Stimulated activated naive B cell treated with anti-CD40 and anti-IgM and Interleukin-4, amounts not matched to agents 10 μg/mL and 1 μg/mL and 100 μg/mL, for 72 hours (primary cell): Measurements from ENCODE around the gene HSPB8.
"Not testable (repeated sequence)": the region's sequence is repeated elsewhere in the genome, so short reads cannot be mapped to it uniquely, and the experiment has no call there.

ENCODE experiments used
- ATAC-seq, 2 donors: fragments of 150-1000 bp; cut with Tn5 transposase; replicated peaks; 2 replicates each; pipeline ENCODE4 v1.10.0; 2021; ENCODE audit warnings: moderate library complexity in 1 of 2
- DNase-seq: peaks from one replicate; pipeline ENCODE4 v3.0.0; 2021
- H3K27ac Mint-ChIP-seq: one replicate; pipeline ENCODE4 v1.8.0; 2022; ENCODE audit warnings: mild to moderate bottlenecking, mixed read lengths
- H3K27me3 Mint-ChIP-seq, 2 donors: one replicate each; pipeline ENCODE4 v1.8.0; 2022; ENCODE audit warnings: mixed read lengths in 2 of 2
- H3K36me3 Mint-ChIP-seq, 2 donors: one replicate each; pipeline ENCODE4 v1.8.0; 2022; ENCODE audit warnings: mixed read lengths in 2 of 2, mild to moderate bottlenecking in 1 of 2
- H3K4me1 Mint-ChIP-seq, 2 donors: one replicate each; pipeline ENCODE4 v1.8.0; 2022; ENCODE audit warnings: mixed read lengths in 2 of 2, mild to moderate bottlenecking in 1 of 2
- H3K4me3 Mint-ChIP-seq, 2 donors: one replicate each; pipeline ENCODE4 v1.8.0; 2022; ENCODE audit warnings: mild to moderate bottlenecking in 2 of 2, mixed read lengths in 2 of 2, moderate library complexity in 1 of 2
- H3K9me3 Mint-ChIP-seq, 2 donors: one replicate each; pipeline ENCODE4 v1.8.0; 2022; ENCODE audit warnings: mixed read lengths in 2 of 2, mild to moderate bottlenecking in 1 of 2

HSPB8 gene

DNA sequence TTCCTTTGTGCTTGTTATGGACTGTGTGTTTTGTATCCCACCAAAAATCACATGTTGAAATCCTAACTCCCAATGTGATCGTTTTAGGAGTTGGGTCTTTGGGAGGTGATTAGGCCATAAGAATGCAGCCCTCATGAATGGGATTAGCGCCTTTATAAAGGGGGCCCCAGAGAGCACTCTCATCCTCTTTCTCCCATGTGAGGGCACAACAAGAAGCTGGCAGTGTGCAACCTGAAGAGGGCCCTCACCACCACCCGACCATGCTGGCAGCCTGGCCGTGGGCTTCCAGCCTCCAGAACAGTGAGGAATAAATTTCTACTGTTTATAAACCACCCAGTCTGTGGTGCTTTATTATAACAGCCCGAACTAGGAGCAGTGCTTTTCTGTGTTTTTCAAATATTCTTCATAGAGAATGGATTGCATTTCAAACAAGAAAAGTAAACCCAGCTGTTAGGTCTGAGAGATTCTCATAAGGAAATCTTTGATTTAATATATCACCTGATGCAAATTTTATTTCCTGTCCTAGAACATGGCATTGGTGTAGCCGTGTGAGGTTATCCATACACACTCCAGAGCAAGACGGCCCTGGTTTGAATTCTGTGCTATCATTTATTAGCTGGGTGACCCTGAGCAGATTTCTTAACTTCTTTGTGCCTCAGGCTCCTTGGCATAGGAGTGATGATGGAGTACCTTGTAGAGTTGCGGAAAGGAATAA is 27.8 kb downstream of the HSPB8 start:
- DNase-seq (no peak), ATAC-seq (no peak)
- H3K4me1 Mint-ChIP-seq: no peaks in the 10 kb centered on the region
- no peak overlapping the region for H3K4me3 Mint-ChIP-seq
- no peak overlapping the region for H3K27ac Mint-ChIP-seq
- peaks cover 0 to 1% of the 10 kb centered on the region in 2 donors for H3K9me3 Mint-ChIP-seq
- H3K27me3 Mint-ChIP-seq: peaks cover 0 to 19% of the 10 kb centered on the region in 2 donors
- H3K36me3 Mint-ChIP-seq: no peaks in the 10 kb centered on the region

DNA sequence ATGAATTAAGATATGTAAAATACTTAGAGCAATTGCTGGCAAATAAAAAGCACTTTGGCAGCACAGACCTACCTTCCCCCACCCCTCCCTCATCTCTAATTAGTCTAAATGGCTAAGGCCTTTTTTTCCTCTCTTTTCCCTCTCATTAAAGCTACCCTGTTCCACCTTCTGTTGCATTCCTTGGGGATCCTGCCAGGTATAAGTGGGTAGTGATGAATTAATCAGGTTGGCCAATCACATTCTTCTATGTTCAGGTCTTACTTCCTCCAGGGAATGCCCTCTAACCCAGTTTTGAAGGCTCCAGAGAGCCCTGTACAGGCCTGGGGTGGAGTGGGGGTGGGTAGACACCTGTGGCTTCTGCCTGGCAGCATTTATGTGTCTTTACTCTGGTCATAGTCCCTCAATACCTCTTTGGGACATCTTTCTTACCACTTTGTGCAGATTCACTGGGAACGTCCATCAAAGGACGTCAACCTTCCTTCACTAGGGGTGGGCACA is 28.4 kb downstream of the HSPB8 start:
- Mint-ChIP-seq H3K27ac (no peak overlapping the region), H3K27me3 (peaks cover 0 to 19% of the 10 kb centered on the region in 2 donors), H3K9me3 (peaks cover 0 to 1% of the 10 kb centered on the region in 2 donors), H3K4me1 (no peaks in the 10 kb centered on the region), H3K4me3 (no peak overlapping the region), H3K36me3 (no peaks in the 10 kb centered on the region)
- no peak for ATAC-seq
- no peak for DNase-seq

DNA sequence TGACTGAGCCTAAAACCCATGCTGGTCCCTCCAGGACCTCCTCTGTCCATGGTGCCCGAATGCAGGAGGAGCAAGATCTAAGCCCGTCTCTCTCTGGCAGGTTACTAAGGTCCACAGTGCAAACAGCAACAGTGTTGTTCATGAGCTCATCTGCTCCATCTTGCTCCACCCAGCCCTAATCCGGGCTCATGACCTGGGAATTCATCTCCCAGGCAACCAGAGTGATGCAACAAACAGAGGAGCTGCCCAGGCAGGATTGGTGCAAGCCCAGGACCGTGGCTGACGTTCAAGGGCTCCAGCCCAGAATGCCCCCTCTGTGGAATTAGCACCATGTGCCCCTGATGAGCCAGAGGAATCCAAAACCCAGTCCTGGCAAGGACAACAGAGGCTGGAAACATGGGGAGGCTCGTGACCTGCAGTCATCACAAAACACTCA is 29.9 kb downstream of the HSPB8 start:
- DNase-seq: no peak
- Mint-ChIP-seq H3K27me3 (peaks cover 0 to 9% of the 10 kb centered on the region in 2 donors), H3K9me3 (peaks cover 0 to 1% of the 10 kb centered on the region in 2 donors)

DNA sequence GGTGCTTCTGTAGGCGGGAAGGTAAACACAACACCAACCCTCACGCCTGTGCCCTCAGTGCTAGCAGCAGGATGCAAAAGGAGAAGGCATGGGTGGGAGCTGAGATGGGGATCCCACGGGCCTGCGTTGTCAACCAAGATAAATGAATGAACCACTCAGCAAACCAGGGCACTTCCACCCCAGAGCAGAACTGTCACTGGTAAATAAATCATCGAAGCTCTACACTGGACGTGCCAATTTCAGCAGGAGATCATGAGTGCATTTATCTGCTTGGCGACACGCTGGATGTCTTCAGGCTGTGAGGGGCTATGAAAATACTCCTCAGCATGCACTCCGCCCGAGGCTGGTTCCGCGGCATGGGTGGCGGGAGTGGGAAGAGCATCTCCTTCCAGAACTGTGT is 33.2 kb downstream of the HSPB8 start:
- H3K4me3 Mint-ChIP-seq: no peak overlapping the region
- H3K27ac Mint-ChIP-seq: no peak overlapping the region
- DNase-seq (no peak), ATAC-seq (no peak)
- H3K9me3 Mint-ChIP-seq: peaks cover 0 to 3% of the 10 kb centered on the region in 2 donors
- no peaks in the 10 kb centered on the region for H3K36me3 Mint-ChIP-seq
- no peaks in the 10 kb centered on the region for H3K4me1 Mint-ChIP-seq
- peaks cover 0 to 9% of the 10 kb centered on the region in 2 donors for H3K27me3 Mint-ChIP-seq

More for the DNA sequence above, 29.9 kb downstream of the HSPB8 start:
- H3K4me3 Mint-ChIP-seq: no peak overlapping the region
- no peaks in the 10 kb centered on the region for H3K36me3 Mint-ChIP-seq
- H3K4me1 Mint-ChIP-seq: no peaks in the 10 kb centered on the region
- H3K27ac Mint-ChIP-seq: no peak overlapping the region
- ATAC-seq: no peak

DNA sequence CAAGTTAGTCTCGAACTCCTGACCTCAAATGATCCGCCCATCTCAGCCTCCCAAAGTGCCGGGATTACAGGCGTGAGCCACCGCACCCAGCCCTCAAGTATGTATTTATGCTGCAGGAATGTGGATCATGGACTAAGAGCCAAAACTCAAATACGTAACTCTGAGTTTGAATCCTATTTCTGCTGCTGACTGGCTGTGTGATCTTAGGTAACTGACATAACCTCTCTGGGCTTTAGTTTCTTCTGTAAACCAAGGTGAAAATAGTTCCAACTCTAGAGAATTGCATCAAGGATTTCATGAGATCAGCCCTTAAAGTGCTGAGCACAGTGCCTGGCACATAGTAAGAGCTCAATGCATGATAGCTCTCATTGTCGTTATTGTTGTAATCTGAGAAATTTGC is 37.4 kb downstream of the HSPB8 start:
- Mint-ChIP-seq H3K36me3 (no peaks in the 10 kb centered on the region), H3K9me3 (peaks cover 0 to 2% of the 10 kb centered on the region in 2 donors), H3K4me1 (no peaks in the 10 kb centered on the region), H3K27ac (no peak overlapping the region), H3K4me3 (no peak overlapping the region), H3K27me3 (no peaks in the 10 kb centered on the region)
- DNase-seq (no peak), ATAC-seq (no peak)

DNA sequence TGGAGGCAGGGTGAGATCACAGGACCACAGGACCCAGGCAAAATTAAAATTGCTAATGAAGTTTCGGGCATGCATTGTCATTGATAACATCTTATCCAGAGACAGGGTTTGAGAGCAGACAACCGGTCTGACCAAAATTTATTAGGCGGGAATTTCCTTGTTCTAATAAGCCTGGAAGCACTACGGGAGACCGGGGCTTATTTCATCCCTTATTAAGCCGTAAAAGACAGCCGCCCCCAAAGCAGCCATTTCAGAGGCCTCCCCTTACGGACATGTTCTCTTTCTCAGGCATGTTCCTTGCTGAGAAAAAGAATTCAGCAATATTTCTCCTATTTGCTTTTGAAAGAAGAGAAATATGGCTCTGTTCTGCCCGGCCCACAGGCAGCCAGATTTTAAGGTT is 40.1 kb downstream of the HSPB8 start:
- not testable (repeated sequence) for H3K9me3 Mint-ChIP-seq, H3K27me3 Mint-ChIP-seq, H3K4me1 Mint-ChIP-seq, H3K36me3 Mint-ChIP-seq, DNase-seq, ATAC-seq, H3K27ac Mint-ChIP-seq, H3K4me3 Mint-ChIP-seq

DNA sequence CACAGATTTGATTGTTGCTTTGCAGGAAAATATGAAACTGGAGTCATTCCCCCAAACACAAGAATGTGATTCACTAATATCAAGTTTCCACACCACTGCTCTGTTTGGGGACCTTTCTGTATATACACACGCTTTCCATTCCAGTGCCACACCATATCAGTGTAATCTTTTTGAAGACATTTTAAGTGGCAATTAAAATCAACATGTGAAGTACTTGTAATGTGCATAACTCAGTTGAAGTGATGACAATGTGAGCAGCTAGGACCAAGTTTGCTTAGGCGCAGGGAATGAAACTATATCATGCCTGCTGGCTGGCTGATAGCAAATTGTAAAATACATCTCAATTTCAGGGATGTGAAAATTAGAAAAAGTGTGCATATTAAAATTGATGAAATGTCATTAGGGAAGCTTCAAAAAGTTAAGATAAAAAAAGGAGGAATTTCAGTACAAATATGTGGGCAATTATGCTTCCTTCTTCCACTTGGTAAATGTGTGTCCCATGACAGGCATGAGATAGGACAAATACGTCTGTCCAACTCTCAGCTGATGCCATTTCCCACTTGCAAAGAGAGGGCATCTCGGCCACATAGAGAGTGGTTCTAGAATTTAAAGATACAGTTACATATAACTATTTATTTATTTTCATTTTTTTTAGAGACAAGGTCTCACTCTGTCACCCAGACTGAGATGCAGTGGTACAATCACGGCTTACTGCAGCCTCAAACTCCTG is 43.7 kb downstream of the HSPB8 start:
- H3K4me1 Mint-ChIP-seq: no peaks in the 10 kb centered on the region
- no peak overlapping the region for H3K27ac Mint-ChIP-seq
- no peak overlapping the region for H3K4me3 Mint-ChIP-seq
- peaks cover 2 to 4% of the 10 kb centered on the region in 2 donors for H3K9me3 Mint-ChIP-seq
- ATAC-seq (no peak), DNase-seq (no peak)
- no peaks in the 10 kb centered on the region for H3K36me3 Mint-ChIP-seq
- peaks cover 3 to 4% of the 10 kb centered on the region in 2 donors for H3K27me3 Mint-ChIP-seq

DNA sequence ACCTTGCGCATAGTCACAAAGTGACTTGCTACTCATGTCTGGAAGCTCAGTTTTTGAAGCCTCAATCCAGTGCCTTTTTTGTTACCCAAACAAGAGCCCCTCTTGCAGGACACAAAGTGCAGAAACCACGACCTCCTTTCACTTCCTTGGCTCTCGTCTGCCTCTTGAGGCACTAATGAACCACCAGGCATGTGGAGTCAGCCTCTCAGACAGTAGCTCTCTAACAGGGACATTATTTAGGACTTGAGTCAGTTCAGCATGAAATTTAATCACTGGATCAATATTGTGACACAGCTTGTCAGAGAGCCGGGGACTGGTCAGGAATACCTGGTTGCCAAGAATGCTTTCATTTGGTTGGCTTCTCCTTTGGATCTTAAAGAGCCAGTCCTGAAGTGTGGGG is 46.7 kb downstream of the HSPB8 start:
- Mint-ChIP-seq H3K27ac (no peak overlapping the region), H3K4me1 (no peaks in the 10 kb centered on the region), H3K9me3 (peaks cover 5% of the 10 kb centered on the region in 2 donors), H3K4me3 (no peak overlapping the region), H3K36me3 (no peaks in the 10 kb centered on the region), H3K27me3 (peaks cover 4 to 6% of the 10 kb centered on the region in 2 donors)
- DNase-seq (no peak), ATAC-seq (no peak)

DNA sequence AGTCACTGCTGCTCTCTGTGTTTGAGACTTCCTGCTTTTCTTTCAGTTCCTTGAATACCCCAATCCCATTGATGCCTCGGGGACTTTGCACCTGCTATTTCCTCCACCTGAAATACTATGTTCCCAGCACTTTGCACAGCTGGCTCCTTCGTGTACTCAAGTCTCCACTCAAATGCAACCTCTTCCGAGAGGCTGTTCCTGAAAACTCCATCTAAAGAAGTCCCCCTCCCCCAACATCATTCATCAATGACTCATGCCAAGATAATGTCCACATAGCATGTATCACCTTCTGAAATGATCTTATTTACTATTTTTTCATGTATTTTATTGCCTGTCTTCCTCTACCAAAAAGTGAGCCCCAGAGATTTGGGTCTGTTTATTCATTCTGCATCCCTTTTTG is 48.6 kb downstream of the HSPB8 start:
- Mint-ChIP-seq H3K4me1 (peaks cover 0 to 2% of the 10 kb centered on the region in 2 donors), H3K4me3 (no peak overlapping the region), H3K27ac (no peak overlapping the region), H3K27me3 (peaks cover 8 to 11% of the 10 kb centered on the region in 2 donors), H3K9me3 (peaks cover 5% of the 10 kb centered on the region in 2 donors), H3K36me3 (no peaks in the 10 kb centered on the region)
- no peak for ATAC-seq
- DNase-seq: no peak

DNA sequence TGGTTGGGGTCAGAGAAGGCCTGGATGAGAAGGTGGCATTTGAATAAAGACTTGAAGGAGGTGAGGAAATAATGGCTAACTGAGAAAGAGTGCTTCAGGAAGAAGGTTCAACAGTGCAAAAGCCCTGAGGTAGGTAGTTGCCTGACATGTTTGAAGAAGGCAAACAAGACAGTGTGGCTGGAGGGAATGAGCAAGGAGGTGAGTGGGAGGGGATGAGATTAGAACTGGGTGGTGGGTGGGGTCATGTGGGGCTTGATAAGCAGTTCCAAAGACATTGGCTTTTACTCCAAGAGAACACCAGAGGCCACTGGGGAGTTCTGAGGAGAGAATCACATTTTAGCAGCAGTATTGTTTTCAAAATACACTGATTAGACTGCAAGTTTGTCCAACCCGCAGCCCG is 50.5 kb downstream of the HSPB8 start:
- Mint-ChIP-seq H3K27ac (no peak overlapping the region), H3K4me3 (no peak overlapping the region), H3K4me1 (peaks cover 0 to 2% of the 10 kb centered on the region in 2 donors), H3K27me3 (peaks cover 12 to 17% of the 10 kb centered on the region in 2 donors), H3K36me3 (no peaks in the 10 kb centered on the region), H3K9me3 (peaks cover 5% of the 10 kb centered on the region in 2 donors)
- no peak for ATAC-seq
- no peak for DNase-seq

DNA sequence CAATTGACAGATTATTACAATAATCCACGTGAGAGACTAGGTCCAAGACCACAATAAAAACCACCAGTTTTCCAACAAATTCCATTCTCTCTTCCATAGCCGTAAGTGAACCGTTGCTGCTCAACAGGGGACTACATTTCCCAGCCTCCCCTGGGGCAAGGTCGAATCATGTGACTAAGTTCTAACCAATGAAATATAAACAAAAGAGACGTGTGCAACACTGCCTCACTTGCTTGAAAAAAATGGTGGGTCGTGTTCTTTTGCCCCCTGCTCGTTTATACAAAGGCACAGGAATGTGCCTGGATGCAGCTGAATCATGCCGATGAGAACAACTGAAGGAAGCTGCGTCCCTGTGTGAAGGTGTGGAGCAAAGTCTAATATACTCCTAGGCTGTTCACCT is 51.1 kb downstream of the HSPB8 start:
- Mint-ChIP-seq H3K9me3 (peaks cover 5% of the 10 kb centered on the region in 2 donors), H3K27ac (no peak overlapping the region), H3K36me3 (no peaks in the 10 kb centered on the region), H3K4me3 (no peak overlapping the region), H3K4me1 (peaks cover 0 to 2% of the 10 kb centered on the region in 2 donors), H3K27me3 (peaks cover 12 to 17% of the 10 kb centered on the region in 2 donors)
- DNase-seq (no peak), ATAC-seq (peak; percentile 38 to 55)

DNA sequence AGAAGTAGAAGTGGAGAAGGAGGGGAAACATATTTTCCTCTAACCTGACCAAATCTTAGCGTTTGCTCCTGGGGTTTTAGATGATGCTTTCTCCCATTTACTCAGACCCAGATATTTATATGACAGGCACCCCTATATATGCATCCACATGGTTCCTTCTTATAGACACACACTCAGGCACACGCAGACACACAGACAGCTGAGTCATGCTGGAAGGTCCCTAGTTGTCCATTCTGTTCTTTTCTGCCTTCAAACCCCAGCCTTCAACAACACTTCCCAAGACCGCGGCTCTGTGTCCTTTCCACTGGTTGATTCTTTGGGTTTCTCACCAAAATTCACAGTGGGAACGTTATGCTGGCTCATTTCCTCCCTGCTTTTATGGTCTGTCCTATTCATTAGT is 52.1 kb downstream of the HSPB8 start:
- ATAC-seq (no peak), DNase-seq (no peak)
- H3K27ac Mint-ChIP-seq: no peak overlapping the region
- peaks cover 5% of the 10 kb centered on the region in 2 donors for H3K9me3 Mint-ChIP-seq
- H3K36me3 Mint-ChIP-seq: no peaks in the 10 kb centered on the region
- H3K4me3 Mint-ChIP-seq: no peak overlapping the region
- peaks cover 0 to 2% of the 10 kb centered on the region in 2 donors for H3K4me1 Mint-ChIP-seq
- H3K27me3 Mint-ChIP-seq: peaks cover 12 to 17% of the 10 kb centered on the region in 2 donors

DNA sequence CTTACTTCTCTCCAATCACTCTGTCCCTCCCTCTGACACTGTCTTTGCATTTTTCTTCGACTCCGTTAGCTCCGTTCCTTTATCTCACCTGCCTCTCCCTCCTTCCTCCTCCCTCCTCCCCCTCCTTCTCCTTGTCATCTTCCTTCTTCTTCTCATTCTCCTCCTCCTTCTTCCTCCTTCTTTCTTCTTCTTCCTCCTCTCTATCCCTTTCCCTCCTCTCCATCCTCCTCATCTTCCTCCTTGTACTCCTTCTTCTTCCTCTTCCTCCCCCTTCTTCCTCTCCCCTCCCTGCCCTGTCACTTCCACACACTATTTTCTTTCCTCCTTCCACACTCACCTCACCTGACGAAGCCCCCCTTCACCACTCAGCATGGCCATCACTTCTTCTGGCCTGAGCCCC is 53.0 kb downstream of the HSPB8 start:
- no peak overlapping the region for H3K27ac Mint-ChIP-seq
- no peak for ATAC-seq
- no peak overlapping the region for H3K4me3 Mint-ChIP-seq

DNA sequence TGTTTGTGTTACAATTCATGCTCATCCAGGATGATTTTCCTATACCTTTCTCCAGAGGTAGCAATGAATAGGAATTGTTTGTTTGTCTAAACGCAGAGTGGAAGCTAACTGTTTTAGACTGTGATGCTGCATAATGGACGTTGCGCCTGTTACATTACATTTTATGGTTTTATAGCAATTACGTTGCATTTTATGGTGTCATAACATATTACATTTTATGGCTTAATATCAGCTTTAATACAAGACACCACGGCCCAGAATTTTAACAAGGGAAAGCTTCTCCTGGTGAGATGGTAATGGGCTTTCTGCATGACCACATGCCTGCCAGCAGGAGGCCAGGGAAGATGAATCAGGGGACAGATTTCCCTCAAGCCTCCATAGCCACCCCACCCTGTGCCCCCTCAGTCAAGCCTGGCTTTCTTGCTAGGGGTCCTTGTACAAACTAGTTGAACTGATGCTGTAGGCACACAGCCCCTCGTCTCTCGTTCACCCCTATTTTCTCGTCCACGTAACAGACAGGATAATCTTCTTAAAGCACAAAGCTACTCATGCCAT is 56.5 kb downstream of the HSPB8 start:
- ATAC-seq: no peak
- no peak for DNase-seq
- Mint-ChIP-seq H3K4me1 (peaks cover 0 to 2% of the 10 kb centered on the region in 2 donors), H3K27ac (no peak overlapping the region), H3K27me3 (peaks cover 10 to 11% of the 10 kb centered on the region in 2 donors), H3K36me3 (no peaks in the 10 kb centered on the region), H3K4me3 (no peak overlapping the region), H3K9me3 (peaks cover 0 to 3% of the 10 kb centered on the region in 2 donors)

More for the DNA sequence above, 53.0 kb downstream of the HSPB8 start:
- H3K36me3 Mint-ChIP-seq: no peaks in the 10 kb centered on the region
- peaks cover 5% of the 10 kb centered on the region in 2 donors for H3K9me3 Mint-ChIP-seq
- H3K27me3 Mint-ChIP-seq: peaks cover 12 to 17% of the 10 kb centered on the region in 2 donors
- peaks cover 0 to 2% of the 10 kb centered on the region in 2 donors for H3K4me1 Mint-ChIP-seq
- no peak for DNase-seq
